Stimulated activated CD4-positive, alpha-beta T cell treated with anti-CD3 and anti-CD28 coated beads, Interleukin-2, amount 100 ng/mL, for 48 hours (primary cell): ENCODE measurements around the gene HSBP1L1.
"Not testable (repeated sequence)": the region's sequence is repeated elsewhere in the genome, so short reads cannot be mapped to it uniquely, and the experiment has no call there.

Experiments
- DNase-seq, 2 donors: peaks; one replicate each; pipeline ENCODE4 v3.0.0-alpha.2; 2020

The HSBP1L1 gene

DNA sequence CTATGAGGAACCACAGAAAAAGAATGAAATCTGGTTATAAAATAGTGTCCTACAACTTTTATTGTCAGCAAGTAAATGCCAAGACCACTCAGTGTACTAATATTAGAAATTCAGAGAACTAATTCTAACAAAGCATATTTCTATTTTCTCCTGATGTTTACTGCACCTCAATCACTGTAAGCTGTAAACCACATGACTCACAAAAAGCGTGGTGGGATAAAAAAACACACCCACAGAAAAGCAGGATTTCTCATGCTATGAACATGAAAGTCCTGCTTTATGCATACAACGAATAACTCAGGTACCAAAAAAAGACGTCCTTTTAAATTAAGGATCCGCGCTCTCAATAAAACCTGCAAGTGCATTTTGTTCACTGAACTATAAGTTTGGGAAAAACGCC, 23.1 kb downstream of the HSBP1L1 start:
- no peak for DNase-seq

DNA sequence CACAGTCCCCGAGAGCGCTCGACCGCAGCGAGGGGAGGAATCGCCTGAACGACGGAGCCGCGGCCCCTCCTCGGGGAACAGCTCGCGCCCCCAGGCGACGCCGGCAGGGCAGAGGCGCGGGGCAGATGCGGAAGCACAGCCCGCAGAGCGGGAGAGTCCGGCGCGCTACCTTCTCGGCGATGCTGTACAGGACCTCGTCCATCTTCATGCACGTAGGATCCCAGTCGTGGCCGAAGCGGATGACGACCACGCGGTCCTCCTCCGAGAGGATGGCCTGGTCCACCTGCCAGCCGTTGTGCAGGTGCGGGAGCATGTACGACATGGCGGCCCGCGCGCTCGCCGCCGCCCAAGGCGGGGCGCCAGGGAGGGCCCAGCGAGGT, 23.6 kb downstream of the HSBP1L1 start:
- peak; percentile 42 to 57 for DNase-seq

DNA sequence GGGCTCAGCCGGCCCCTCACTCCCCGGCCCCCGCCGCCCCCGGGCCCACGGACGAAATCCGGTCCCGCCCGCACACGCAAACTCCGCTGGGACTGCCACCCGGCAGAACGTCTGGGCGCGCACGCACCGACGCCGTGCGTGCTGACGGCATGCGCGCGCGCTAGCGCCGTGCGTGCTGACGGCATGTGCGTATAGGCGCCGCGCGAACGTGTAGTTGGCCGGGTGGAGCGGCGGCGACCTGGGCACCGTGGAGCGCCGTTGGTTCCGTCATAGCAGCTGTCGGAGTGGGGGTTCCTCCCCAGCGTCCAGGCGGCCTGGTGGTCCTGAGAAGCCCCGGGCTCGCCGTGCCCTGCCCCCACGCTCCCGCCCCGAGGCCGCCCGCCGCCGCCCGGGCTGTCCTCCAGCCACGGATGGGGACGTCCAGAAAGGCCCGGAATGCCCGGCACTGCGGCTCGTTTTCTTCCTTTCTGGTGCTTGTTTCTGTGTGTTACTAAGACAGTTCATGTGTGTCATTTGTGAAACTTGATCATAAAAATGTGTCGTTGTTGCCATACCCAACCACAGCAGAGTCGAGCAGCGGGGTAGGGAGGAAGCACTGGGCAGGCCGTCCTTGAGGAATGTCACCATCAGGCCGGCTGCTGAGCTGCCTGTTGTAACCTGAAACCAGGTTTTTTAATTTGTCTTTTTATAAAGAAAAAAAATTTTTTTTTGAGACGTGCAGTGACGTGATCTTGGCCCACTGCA, 24.2 kb downstream of the HSBP1L1 start, which contains the start of gene TXNL4A:
Gene TXNL4A, minus strand, starts transcription at position 113 of the 744 bp plus-strand sequence. CDS start 171 bp downstream, outside the sequence.
- DNase-seq, result peak; percentile 76 to 80

DNA sequence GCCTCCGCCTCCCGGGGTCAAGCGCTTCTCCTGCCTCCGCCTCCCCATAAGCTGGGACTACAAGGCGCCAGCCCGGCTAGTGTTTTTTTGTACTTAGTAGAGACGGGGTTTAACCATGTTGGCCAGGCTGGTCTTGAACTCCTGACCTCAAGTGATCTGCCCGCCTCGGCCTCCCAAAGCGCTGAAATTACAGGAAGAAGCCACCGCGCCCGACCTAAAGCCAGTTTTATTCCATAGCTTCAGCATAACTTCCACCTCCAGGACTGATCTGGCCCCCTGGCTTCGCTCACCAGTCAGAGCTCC, 24.7 kb downstream of the HSBP1L1 start:
- no peak for DNase-seq

DNA sequence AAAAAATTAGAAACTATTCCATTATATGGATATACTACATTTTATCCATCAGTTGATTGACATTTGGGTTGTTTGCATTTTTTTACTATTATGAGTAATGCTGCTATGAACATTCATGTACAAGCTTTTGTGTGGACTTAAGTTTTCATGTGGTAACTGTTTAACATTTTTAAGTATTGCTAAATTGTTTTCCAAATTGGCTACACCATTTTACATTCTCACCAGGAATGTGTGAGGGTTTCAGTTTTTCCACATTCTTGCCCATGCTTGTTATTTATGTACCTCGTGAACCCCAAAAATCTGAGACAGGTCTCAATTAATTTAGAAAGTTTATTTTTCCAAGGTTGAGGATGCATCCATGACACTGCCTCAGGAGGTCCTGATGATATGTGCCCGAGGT, 27.1 kb downstream of the HSBP1L1 start:
- DNase-seq, result no peak

DNA sequence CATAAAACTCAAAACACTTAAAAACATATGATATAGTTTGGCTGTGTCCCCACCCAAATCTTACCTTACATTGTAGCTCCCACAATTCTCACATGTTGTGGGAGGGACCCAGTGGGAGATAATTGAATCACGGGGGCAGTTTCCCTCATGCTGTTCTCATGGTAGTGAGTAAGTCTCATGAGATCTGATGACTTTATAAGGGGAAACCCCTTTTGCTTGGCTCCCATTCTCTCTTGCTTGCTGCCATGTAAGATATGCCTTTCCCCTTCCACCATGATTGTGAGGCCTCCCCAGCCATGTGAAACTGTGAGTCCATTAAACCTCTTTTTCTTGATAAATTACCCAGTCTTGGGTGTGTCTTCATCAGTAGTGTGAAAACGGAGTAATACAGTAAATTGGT, 35.3 kb downstream of the HSBP1L1 start:
- not testable (repeated sequence) for DNase-seq

DNA sequence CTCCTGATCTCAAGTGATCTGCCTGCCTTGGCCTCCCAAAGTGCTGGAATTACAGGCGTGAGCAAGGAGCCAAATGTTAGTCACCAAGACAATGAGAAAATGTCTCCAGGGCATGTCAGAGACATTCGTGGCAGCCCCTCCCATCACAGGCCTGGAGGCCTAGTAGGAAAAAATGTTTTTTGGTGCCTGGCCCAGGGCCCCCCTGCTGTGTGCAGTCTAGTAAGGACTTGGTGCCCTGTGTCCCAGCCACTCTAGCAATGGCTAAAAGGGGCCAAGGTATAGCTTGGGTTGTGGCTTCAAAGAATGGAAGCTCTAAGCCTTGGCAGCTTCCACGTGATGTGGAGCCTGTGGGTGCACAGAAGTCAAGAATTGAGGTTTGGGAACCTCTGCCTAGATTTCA, 36.4 kb downstream of the HSBP1L1 start:
- DNase-seq, result no peak

DNA sequence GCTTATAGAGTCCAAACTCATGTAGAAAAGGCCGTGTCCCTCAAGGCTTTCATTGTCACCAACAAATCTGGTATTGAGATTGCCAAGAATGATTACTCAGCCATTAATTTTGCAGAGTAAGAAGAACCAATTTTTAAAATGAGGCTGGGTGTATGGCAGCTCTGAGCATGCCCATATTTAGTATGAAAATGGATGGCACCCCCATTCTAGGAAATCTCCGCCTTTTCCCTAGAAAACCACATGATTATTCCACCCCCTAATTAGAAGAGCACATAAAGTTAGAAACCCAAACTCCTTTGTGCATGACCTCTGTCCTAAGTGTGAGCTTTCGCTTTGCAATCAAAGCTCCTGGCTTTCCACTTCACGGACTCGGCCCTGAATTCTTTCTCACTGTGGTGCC, 38.0 kb downstream of the HSBP1L1 start:
- no peak for DNase-seq

DNA sequence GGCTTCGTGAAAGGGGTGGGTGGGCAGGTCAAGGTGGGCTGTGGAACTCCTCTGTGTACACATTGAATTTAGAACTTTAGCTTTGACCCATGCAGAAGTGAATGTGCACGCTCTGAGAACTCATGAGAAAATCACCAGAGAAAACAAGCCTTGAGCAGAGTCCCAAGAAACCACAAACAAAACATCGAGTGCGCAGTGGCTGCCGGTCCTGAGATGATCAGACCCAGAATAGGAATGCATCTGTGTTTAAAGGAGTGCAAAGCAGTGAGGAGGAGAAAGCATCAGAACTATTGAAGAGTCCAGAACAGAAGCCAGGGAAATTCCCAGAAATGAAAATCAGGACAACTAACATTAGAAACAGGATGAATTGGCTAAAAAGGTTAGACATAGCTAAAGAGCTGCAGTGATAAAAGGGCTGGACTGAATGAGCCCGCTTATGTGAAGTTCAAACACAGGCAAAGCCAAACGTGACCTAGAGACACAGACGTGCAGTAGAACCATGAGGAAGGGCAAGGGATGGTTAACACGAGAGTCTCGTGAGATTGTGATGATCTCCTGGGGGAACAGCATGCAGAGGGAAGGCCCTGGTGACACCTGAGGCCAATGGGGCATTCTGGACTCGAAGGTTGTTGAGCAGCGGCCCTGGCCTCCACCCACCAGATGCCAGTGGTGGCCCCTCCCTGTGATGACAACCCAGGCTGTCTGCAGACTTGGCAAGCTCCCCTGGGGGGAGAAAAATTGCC, 40.3 kb downstream of the HSBP1L1 start:
- no peak for DNase-seq

DNA sequence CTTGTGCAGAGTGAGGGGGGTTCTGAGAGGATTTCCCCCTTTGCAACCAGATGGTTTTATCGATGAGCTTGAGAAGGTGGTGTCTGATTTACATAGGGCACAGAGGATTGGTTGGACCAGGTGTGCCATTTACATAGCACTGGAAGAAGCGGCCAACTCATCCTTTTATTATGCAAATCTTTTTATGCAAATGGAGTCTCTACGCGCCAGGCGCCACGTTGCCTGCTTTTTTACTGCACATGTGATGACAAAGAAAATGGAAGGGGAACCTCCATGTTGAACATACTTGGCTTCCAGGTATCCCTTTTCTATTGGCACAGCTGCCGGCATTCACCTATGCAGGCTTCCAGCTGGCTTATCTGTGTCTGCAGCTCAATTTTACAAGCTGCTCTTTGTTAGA, 42.3 kb downstream of the HSBP1L1 start:
- DNase-seq, result no peak

DNA sequence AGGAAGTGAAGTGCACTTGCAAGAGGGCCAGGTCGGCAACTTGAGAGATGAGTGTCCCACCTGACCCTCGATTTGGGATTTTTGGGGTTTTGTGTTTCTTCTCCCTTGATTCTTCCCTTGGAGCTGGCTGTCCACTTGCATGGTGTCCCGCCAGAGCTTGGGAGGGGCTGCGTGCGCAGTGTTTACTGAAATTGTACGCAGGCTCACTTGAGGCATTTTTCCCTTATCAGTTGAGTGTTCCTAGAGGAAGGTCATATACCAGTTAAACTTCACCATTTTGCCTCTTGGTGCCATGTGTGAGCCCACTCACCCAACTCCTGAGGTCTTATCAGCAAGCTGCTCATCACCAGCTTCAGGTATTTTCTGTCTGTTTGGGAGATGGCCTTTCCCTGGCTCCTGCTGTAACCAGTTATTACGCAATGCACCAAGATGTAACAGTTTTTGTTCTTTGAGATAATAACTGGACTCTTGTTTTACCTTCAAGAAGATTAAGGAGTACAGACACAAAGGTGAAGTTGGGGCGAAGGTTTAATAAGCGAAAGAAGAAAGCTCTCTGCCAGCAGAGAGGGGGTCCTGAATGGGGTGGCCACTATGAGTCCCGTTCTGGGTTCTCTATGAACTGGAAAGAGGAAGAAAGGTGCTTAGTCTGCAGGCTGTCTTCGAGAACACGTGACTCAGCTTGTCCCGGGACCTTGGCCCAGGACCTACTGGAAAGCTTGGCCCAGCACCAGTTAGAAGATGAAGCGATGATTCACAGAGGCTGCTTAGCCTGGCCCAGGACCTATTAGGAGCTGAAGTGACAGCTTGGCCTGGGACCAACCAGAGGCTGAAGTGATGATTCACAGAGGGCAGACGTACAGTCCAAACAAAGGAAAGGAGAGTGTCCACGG, 45.5 kb downstream of the HSBP1L1 start:
- no peak for DNase-seq

DNA sequence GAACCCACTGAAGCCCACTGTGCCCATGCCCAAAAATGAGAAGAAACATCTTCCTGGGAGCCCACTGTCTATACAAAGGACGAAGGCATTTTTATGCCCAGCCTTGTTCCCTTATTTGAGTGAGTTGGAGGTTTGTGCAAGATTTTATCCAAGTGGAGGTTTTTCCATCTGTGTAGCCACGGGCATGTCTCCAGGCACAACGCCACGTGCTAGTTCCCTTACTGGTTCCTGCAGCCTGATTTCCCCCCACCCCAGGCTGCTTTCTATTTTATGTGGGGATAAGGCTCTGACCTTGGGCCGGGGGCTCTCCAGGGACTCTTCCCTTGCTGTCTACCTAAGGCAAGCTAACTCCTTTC, 46.1 kb downstream of the HSBP1L1 start:
- no peak for DNase-seq

DNA sequence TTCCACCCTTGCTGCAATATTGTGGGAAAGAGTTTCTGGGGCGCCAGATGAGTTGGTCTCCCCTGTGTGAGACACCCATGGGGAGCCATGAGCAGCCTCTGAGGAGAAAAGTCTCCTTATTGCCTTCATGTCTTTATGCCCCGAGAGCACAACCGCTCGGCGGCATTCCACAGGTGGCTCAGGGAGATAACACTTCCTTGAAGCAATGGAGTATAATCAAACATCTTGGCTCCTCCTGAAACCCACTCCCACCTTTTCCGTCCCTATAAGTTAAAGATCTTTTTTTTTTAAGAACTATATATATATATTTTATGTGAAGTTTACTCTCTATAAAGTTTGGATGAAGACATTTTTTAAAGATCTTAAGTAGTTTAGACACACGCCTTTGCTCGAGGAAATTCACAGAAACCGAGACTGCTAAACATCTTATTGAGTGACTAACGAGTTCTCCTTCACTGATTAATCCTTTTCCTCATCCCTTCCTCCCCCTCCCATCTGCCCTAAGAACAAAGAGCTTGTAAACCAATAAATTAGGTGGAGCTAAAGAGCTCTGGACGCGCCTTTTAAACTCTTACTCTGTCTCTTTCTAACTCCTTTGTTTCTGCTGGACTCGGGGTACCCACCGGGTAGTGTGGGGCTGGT, 47.2 kb downstream of the HSBP1L1 start:
- DNase-seq, result not testable (repeated sequence)

DNA sequence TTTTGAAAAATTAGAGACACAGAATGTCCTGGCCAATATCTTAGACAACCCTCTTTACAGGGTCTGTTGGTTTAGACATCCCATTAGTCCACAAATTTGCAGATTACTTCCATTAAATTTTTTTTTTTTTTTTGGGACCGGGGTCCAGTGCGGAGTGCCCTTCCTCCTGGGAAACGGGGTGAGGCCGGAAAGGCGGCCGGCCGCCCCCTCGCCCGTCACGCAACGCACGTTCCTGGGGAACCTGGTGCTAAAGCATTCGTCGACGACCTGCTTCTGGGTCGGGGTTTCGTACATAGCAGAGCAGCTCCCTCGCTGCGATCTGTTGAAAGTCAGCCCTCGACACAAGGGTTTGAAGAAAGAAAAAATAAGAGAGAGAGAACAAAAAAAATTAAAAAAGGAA, 48.3 kb downstream of the HSBP1L1 start:
- no peak for DNase-seq
